Heart right ventricle (tissue), 16 donors: Measurements from ENCODE around the gene WDR45. TPM values are rescaled to one million over a fixed set of nuclear protein-coding genes. Genes with fewer than 3 reads are reported as not detected.

Experiments used
- ATAC-seq, 8 donors: fragments of 200-7000 bp; cut with Tn5 transposase; one replicate each; pipeline ENCODE4 v1.9.1; 2020; ENCODE audit warnings: mild to moderate bottlenecking in 8 of 8, moderate library complexity in 8 of 8, moderate number of reproducible peaks in 1 of 8
- DNase-seq, 2 donors: peaks; one replicate each; pipeline ENCODE4 v3.0.0-alpha.2; 2020
- H3K27ac ChIP-seq, 10 donors: fragments of 200-600 bp; sonication (generic) in 2 of 10; one replicate each; pipeline versions ENCODE4 v1.5.0 to v1.8.0; 2020 to 2022; ENCODE audit warnings: mild to moderate bottlenecking in 3 of 10
- H3K27me3 ChIP-seq, 7 donors: fragments of 200-600 bp; one replicate each; pipeline ENCODE4 v1.8.0; 2021 to 2022; ENCODE audit warnings: mild to moderate bottlenecking in 2 of 7
- H3K36me3 ChIP-seq, 9 donors: fragments of 200-600 bp; sonication (generic) in 1 of 9; one replicate each; pipeline versions ENCODE4 v1.5.0 to v1.8.0; 2020 to 2022; ENCODE audit warnings: mild to moderate bottlenecking in 2 of 9
- H3K4me1 ChIP-seq, 9 donors: fragments of 200-600 bp; sonication (generic) in 1 of 9; one replicate each; pipeline versions ENCODE4 v1.5.0 to v1.8.0; 2020 to 2022; ENCODE audit warnings: mild to moderate bottlenecking in 4 of 9
- H3K4me3 ChIP-seq, 10 donors: fragments of 200-600 bp; sonication (generic) in 2 of 10; one replicate each; pipeline versions ENCODE4 v1.5.0 to v1.8.0; 2020 to 2022; ENCODE audit warnings: mild to moderate bottlenecking in 7 of 10, moderate library complexity in 2 of 10
- H3K9me3 ChIP-seq, 11 donors: fragments of 200-600 bp in 10 of 11; sonication (generic) in 2 of 11; one replicate each; pipeline versions ENCODE4 v1.5.0 to v1.8.0; 2013 to 2022; ENCODE audit warnings: mild to moderate bottlenecking in 2 of 11, control low read depth in 1 of 11, moderate library complexity in 1 of 11
- WGBS, 2 donors: extraction: QIAGEN DNeasy Blood & Tissue Kit; methylation state at CpG; one replicate each; pipeline ENCODE4 v1.1.7; 2013; ENCODE audit warnings: inconsistent platforms in 1 of 2; 5-methylcytosine and 5-hydroxymethylcytosine counted together
- intact Hi-C, 10 donors: fragments of 100-400 bp; cut with DNase I; formaldehyde crosslinking; loops; one replicate each; pipeline versions ENCODE4 v1.11.1 to v1.14.2; 2022
- polyA plus RNA-seq, 2 donors: library from polyadenylated mRNA; stranded (reverse); fragments of 200-250 nt; gene quantifications; one replicate each; pipeline ENCODE4 v1.2.3, GENCODE V29; 2013
- total RNA-seq, 10 donors: library from RNA; stranded (reverse); fragmentation: NEBNext Ultra II Directional in 3 of 10; extraction: Animal tissue kit (Norgen Biotek cat#: 25700) in 3 of 10; gene quantifications; one replicate each; pipeline versions ENCODE4 v1.2.1 to v1.2.4, GENCODE V29; 2021 to 2023
- TF ChIP-seq, protein P1 (sequence below), 9 donors: fragments of 200-600 bp; sonication (generic) in 2 of 9; IDR thresholded peaks; one replicate each; pipeline versions ENCODE4 v1.5.0 to v1.8.0; 2021 to 2022; ENCODE audit warnings: antibody characterized with exemption in 9 of 9, mild to moderate bottlenecking in 5 of 9, moderate library complexity in 1 of 9
- donor health status: Arrhythmogenic right ventricular cardiomyopathy.
- donor health status: ischemic (EF 13 %, LVEDD 7.1; RV severe dilation, severe dysfunction).
- donor health status: healthy with polysubstance abuse.
- donor health status: DM: no; HTN: yes; CAD: no.
- donor health status: DM: no; HTN: no; CAD: no.
- donor health status: ischemic (EF 25% LVEDD 6.9; RV normal size, moderate dysfunction).
- donor health status: ischemic (EF 25% LVEDD 5.7; RV mildly dilated, moderate dysfunction).
- donor health status: healthy.
- donor health status: DM: yes; HTN: yes; CAD: no.
- donor health status: Ischemic cardiomyopathy.
- donor health status: ischemic (EF 35%, LVEDD 5.7; RV mildly dilated, moderate dysfunction).
- donor health status: nonischemic (EF 11% LVEDD 7.7; RV severe dilation, severe dysfunction).
- donor health status: DM: yes; HTN: yes; CAD: no.
- donor health status: PGD.
- donor health status: ischemic (EF 29% LVEDD 5.4; RV normal size, mild dysfunction).
- donor health status: nonischemic (EF 23%, LVEDD 6.1; RV moderate dilation, normal function).

Gene WDR45
- total and polyA plus RNA-seq, 12 donors, result 45.7 to 107 (median 62.2) TPM

DNA sequence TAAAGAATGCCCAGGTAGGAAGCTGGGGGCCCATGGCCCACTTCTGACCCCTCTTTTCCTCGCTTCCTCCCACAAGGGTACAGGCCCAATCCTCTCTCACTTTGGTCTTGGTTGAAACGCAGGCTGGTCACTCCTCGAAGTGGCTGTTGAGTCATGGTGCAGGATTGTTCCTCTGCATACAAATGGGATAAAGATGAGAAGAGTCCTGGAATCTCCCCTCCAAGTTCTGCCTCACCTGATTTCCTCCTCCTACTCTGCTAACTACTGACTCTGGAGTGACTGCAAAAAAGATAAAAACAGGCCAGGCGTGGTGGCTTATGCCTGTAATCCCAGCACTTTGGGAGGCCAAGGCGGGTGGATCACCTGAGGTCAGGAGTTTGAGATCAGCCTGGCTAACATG is 1.7 kb downstream of the WDR45 start:
- ATAC-seq, result no peak
- Histone ChIP-seq H3K9me3 (no peaks in the 10 kb centered on the region), H3K4me3 (no peak overlapping the region), H3K27me3 (no peaks in the 10 kb centered on the region), H3K36me3 (peaks cover 0 to 33% (median 0%) of the 10 kb centered on the region in 9 donors), H3K4me1 (peaks cover 0 to 24% (median 8%) of the 10 kb centered on the region in 9 donors), H3K27ac (no peak overlapping the region)
- 79 to 80% methylated on average over 4 to 5 of the region's 5 CpGs for WGBS, 2 donors
- no peak for DNase-seq
- intact Hi-C loops, result loop anchor here in 1 of 10 donors (5.0 kb wide), 1 partner anchor 36 kb away; the partner anchor contains the start of gene TFE3
- TF ChIP-seq, protein P1, sequence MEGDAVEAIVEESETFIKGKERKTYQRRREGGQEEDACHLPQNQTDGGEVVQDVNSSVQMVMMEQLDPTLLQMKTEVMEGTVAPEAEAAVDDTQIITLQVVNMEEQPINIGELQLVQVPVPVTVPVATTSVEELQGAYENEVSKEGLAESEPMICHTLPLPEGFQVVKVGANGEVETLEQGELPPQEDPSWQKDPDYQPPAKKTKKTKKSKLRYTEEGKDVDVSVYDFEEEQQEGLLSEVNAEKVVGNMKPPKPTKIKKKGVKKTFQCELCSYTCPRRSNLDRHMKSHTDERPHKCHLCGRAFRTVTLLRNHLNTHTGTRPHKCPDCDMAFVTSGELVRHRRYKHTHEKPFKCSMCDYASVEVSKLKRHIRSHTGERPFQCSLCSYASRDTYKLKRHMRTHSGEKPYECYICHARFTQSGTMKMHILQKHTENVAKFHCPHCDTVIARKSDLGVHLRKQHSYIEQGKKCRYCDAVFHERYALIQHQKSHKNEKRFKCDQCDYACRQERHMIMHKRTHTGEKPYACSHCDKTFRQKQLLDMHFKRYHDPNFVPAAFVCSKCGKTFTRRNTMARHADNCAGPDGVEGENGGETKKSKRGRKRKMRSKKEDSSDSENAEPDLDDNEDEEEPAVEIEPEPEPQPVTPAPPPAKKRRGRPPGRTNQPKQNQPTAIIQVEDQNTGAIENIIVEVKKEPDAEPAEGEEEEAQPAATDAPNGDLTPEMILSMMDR (IDR thresholded peaks at IDR 0.05), result no peak

- no peaks in the 10 kb centered on the region for H3K9me3 ChIP-seq
- ATAC-seq (no peak), DNase-seq (no peak)
- H3K4me1 ChIP-seq, result peaks cover 0 to 32% (median 14%) of the 10 kb centered on the region in 9 donors
- TF ChIP-seq, protein P1 (IDR thresholded peaks at IDR 0.05), result no peak
- H3K27ac ChIP-seq, result no peak overlapping the region
- intact Hi-C loops, result loop anchor here in 1 of 10 donors (5.0 kb wide), 1 partner anchor 33 kb away; the partner anchor contains the start of gene TFE3
- 90 to 91% methylated on average over 13 of the region's 13 CpGs for WGBS, 2 donors
- no peak overlapping the region for H3K4me3 ChIP-seq
- no peaks in the 10 kb centered on the region for H3K27me3 ChIP-seq
- H3K36me3 ChIP-seq, result peaks cover 0 to 33% (median 0%) of the 10 kb centered on the region in 9 donors
Observed at GRCh38 chrX:49075347-49075746, 4.3 kb downstream of the WDR45 start.

DNA sequence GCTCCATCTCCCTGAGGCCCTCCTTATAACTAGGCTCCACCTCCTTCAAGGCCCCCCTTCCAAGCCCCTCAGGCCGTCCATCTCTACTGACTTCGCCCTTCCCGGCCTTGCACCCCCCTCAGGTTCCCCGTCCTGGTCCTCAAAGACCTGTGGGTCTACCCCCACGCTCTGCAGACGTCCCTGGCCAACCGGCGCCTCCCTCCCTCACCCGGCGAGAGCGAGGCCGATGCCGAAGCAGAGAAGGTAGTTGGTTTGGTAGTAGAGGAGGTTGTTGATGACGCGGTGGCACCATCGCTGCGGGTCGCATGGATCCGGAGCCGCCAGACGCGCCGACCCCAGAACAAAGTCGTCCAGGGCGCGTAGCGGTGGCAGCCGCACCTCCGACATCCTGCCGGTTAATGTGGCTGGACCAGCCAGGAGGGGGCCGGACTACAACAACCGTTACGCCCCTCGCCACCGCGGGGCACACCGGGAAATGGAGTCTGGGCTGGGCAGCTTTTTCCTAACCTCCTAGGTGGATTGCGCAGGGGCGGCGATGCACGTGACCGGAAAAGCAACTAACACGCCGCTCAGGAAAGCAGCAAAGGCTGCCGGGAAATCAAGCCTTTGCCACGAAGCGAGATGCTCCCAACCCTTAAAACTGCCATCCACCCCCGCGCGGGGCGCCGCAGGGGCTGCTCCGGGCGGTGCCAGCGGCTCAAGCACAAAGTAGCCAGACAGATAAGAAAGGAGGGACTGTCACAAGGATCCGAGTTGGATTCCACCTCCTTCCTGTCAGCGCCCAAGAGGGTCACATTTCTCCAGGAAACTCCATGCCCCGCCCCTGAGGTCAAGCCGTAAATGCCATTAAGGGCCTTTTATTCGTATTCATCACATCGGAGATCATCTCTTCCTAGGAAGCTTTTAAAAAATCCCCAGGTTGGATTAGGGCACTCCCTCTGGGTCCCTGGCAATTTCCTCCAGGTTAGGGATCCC is 5.8 kb downstream of the WDR45 start, which contains the start of gene PRAF2:
Gene PRAF2 (minus strand): TSS at position 402 of the 975 bp plus-strand sequence. CDS start 15 bp downstream, at position 387.
- TF ChIP-seq, protein P1 (IDR thresholded peaks at IDR 0.05), result peak in 1 of 9 donors; percentile 11
- intact Hi-C loops, result no loop called here
- peak; percentile 90 to 93 for DNase-seq
- WGBS, 2 donors, result 2% methylated on average over 44 to 61 of the region's 61 CpGs
- H3K27me3 ChIP-seq, result no peaks in the 10 kb centered on the region
- peaks cover 0 to 35% (median 0%) of the 10 kb centered on the region in 9 donors for H3K36me3 ChIP-seq
- H3K4me3 ChIP-seq, result peak within 1 kb of the TSS; percentile 28 to 75 (median 64)
- H3K9me3 ChIP-seq, result no peaks in the 10 kb centered on the region
- peaks cover 0 to 27% (median 12%) of the 10 kb centered on the region in 9 donors for H3K4me1 ChIP-seq
- peak; percentile 89 to 96 (median 94) for ATAC-seq
- H3K27ac ChIP-seq, result peak within 1 kb of the TSS; percentile 48 to 88 (median 82)

DNA sequence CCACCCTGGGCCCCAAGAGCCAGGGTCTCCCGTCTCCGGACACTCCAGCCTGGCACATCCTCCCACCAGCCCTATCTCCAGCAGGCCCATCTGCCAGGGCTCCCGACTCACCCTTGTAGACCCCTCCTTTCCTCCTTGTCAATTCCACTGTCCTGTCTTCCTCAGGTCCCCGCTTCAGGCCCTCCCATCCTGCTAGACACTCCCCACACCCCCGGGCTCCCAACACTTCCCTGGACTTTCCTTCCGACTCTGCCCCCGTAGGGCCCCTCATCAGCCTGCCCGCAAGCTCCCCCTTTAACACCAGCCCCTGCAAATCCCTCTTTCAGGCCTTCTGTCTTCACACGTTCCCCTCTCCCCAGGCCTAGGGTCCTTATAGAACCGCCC is 7.0 kb downstream of the WDR45 start:
- peak in 1 of 8 donors; percentile 1 for ATAC-seq
- Histone ChIP-seq H3K4me1 (peaks cover 0 to 19% (median 8%) of the 10 kb centered on the region in 9 donors), H3K9me3 (no peaks in the 10 kb centered on the region), H3K36me3 (peaks cover 0 to 33% (median 0%) of the 10 kb centered on the region in 9 donors), H3K27me3 (no peaks in the 10 kb centered on the region), H3K4me3 (peak overlapping the region in 9 of 10 donors; percentile 14 to 75 (median 66)), H3K27ac (peak overlapping the region in 6 of 10 donors; percentile 28 to 52 (median 34))
- TF ChIP-seq, protein P1 (IDR thresholded peaks at IDR 0.05), result no peak
- DNase-seq, result no peak
- intact Hi-C loops, result no loop called here
- 14 to 32% methylated on average over 5 to 10 of the region's 10 CpGs for WGBS, 2 donors
